ENCODE data around the gene NEDD8. TPM values are rescaled to one million over a fixed set of nuclear protein-coding genes. Genes with fewer than 3 reads are reported as not detected.

The NEDD8 gene
- total RNA-seq (2012; rRNA removed) (167 and 224 TPM in 2 replicates), polyA plus RNA-seq (2012; rRNA removed) (375 and 393 TPM in 2 replicates), Bru-seq, nascent RNA (percentile 98 among the genes with signal in this experiment), BruChase-seq, experiment 1, labeled RNA remaining after a 6-hour chase (percentile 98 among the genes with signal in this experiment), BruChase-seq, experiment 2, labeled RNA remaining after a 2-hour chase (percentile 98 among the genes with signal in this experiment)
- 171 and 190 TPM in 2 replicates for polyA plus RNA-seq (2012; cell fraction: cytosol; rRNA removed)
- 17.8 and 126 TPM in 2 replicates for polyA plus RNA-seq (2012; cell fraction: nucleus; rRNA removed; ENCODE audit: low replicate concordance)
- long read RNA-seq, transcript NEDD8-201 (4 exons, 708 nt) = major isoform, 99 of 108 reads
- long read RNA-seq, partial matches to known transcripts = 0 of 108 reads
- long read RNA-seq, other reads (novel, unspliced or antisense) = 4 of 108 reads

DNA sequence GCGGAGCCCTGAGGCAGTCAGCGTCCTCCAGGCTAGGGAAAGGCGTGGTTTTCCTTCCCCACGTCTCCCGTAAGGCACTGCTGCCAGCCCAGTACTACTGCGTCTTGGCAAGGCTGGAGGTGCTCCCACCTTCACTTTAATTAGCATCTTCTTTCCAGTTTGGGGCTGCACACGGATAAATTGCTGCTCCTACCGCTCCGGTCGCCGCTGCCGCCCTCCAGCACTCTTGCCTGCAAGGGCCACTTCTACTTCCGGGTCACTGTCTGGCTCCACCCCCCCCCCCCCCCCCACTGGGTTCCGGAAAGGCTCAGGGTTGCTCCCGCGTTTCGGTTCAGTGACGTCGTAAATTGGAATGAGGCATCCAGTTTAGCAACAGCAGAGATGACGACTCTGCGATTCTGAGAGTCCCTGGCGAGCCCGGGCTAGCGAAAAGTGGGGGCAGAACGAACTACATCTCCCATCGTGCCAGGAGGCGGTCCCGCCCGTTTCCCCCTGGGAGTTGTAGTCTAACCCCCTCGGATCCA, at the start of gene NEDD8:
Gene NEDD8 (minus strand): TSS at position 247 of the 524 bp plus-strand sequence. CDS start 100 bp downstream, at position 147.
- Histone ChIP-seq H3K14ac (replicated peaks; ENCODE audit: low read depth, low read length) (peak within 1 kb of the TSS; percentile 99), H3K36me3 (ENCODE audit: control insufficient read depth, insufficient read depth, low read length) (peaks cover 16% of the 10 kb centered on the region), H4K20me1 (ENCODE audit: insufficient read depth, low read length) (no peaks in the 10 kb centered on the region), H2BK5ac (ENCODE audit: low read depth, low read length, poor library complexity, severe bottlenecking) (peak within 1 kb of the TSS; percentile 92), H3K4me2 (ENCODE audit: low read depth, low read length) (peak within 1 kb of the TSS; percentile 98), H4K8ac (ENCODE audit: low read depth in 2 of 2, low read length in 2 of 2) (peak within 1 kb of the TSS; percentile 98 to 100), H2BK20ac (ENCODE audit: low read depth, low read length) (peak within 1 kb of the TSS; percentile 78; the same call in 1 of the 2 replicates), H4K91ac (ENCODE audit: insufficient read depth, low read depth, low read length) (peak within 1 kb of the TSS; percentile 97), H3K27ac (ENCODE audit: insufficient read depth, low read length) (peak within 1 kb of the TSS; percentile 91), H3K79me1 (ENCODE audit: low read depth in 1 of 2, low read length in 2 of 2) (peaks cover 47 to 81% of the 10 kb centered on the region in 2 experiments), H2AK5ac (ENCODE audit: low read depth, low read length) (peak within 1 kb of the TSS; percentile 97), H3K23ac (ENCODE audit: low read depth, low read length) (peak within 1 kb of the TSS; percentile 98), H2AK9ac (replicated peaks; ENCODE audit: low read depth, low read length, poor library complexity) (peak within 1 kb of the TSS; percentile 99), H3K18ac (ENCODE audit: low read depth, low read length) (peak within 1 kb of the TSS; percentile 67), H3K9me1 (ENCODE audit: insufficient read depth, low read length) (peaks cover 15% of the 10 kb centered on the region), H4K5ac (ENCODE audit: low read depth, low read length) (peak within 1 kb of the TSS; percentile 92), H3K56ac (ENCODE audit: extremely low read depth, insufficient read depth, low read length) (peak within 1 kb of the TSS; percentile 97), H3K27me3 (ENCODE audit: control insufficient read depth, insufficient read depth, low read length) (no peaks in the 10 kb centered on the region), H3K9ac (ENCODE audit: low read depth, low read length) (peak within 1 kb of the TSS; percentile 91), H3K4ac (ENCODE audit: low read depth, low read length) (peak within 1 kb of the TSS; percentile 98), H3K4me1 (ENCODE audit: control insufficient read depth, insufficient read depth, low read length) (peaks cover 8% of the 10 kb centered on the region), H2AFZ (replicated peaks; ENCODE audit: low read length, poor library complexity) (peak within 1 kb of the TSS; percentile 100), H2BK120ac (ENCODE audit: low read depth, low read length) (peak within 1 kb of the TSS; percentile 96), H3K9me3 (ENCODE audit: control insufficient read depth, insufficient read depth, low read length) (no peaks in the 10 kb centered on the region), H2BK15ac (ENCODE audit: low read depth, low read length) (peak within 1 kb of the TSS; percentile 79), H3K4me3 (ENCODE audit: insufficient read depth, low read depth, low read length) (peak within 1 kb of the TSS; percentile 56)
- WGBS, 2 experiments (ENCODE audit: extremely low coverage in 2 of 2, insufficient read length in 1 of 2) = 0% methylated on average over 19 of the region's 30 CpGs; no CpG with 5 or more reads in 1 of the 2 experiments
- ChIA-PET POLR2A (ENCODE audit: unreplicated experiment) (no interaction called here), CTCF (no interaction called here)
- dilution Hi-C loops (cut with HindIII; ENCODE audit: low sequenced_read_pairs, unreplicated experiment) (no loop called here), in situ Hi-C loops (cut with MboI; ENCODE audit: low sequenced_read_pairs) (loop anchor here (10.0 kb wide), 1 partner anchor 203 kb away; no protein-coding TSS in a partner anchor), intact Hi-C loops (cut with micrococcal nuclease) (loop anchor here (1.0 kb wide), 1 partner anchor 16 kb away; the partner anchor contains the start of gene MDP1)
- DNase-seq = peak; percentile 97
- peak; percentile 91 for ATAC-seq (ENCODE audit: low read depth)
- BruUV-seq (replicated peaks) = no TSS peak
- TF ChIP-seq RFX5 (IDR thresholded peaks at IDR 0.05; ENCODE audit: low read depth, low read length) (no peak), FOS (IDR thresholded peaks at IDR 0.05; ENCODE audit: low read depth, low read length) (no peak), SMC3 (IDR thresholded peaks at IDR 0.05; ENCODE audit: low read depth, low read length) (no peak), MXI1 (IDR thresholded peaks at IDR 0.05; ENCODE audit: borderline replicate concordance, low read depth, low read length) (peak; percentile 9; the same call in 1 of the 2 replicates), RCOR1 (IDR thresholded peaks at IDR 0.05; ENCODE audit: insufficient replicate concordance, low read length) (no peak), MAZ (IDR thresholded peaks at IDR 0.05; ENCODE audit: borderline replicate concordance, low read depth, low read length) (peak; percentile 54; the same call in 1 of the 2 replicates), RAD21 (IDR thresholded peaks at IDR 0.05; ENCODE audit: low read length) (no peak), BHLHE40 (IDR thresholded peaks at IDR 0.05; ENCODE audit: low read depth, low read length) (no peak), NFE2L2 (IDR thresholded peaks at IDR 0.05; ENCODE audit: low read depth, low read length) (no peak)
- TF ChIP-seq, protein P1, sequence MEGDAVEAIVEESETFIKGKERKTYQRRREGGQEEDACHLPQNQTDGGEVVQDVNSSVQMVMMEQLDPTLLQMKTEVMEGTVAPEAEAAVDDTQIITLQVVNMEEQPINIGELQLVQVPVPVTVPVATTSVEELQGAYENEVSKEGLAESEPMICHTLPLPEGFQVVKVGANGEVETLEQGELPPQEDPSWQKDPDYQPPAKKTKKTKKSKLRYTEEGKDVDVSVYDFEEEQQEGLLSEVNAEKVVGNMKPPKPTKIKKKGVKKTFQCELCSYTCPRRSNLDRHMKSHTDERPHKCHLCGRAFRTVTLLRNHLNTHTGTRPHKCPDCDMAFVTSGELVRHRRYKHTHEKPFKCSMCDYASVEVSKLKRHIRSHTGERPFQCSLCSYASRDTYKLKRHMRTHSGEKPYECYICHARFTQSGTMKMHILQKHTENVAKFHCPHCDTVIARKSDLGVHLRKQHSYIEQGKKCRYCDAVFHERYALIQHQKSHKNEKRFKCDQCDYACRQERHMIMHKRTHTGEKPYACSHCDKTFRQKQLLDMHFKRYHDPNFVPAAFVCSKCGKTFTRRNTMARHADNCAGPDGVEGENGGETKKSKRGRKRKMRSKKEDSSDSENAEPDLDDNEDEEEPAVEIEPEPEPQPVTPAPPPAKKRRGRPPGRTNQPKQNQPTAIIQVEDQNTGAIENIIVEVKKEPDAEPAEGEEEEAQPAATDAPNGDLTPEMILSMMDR (conservative IDR thresholded peaks at IDR 0.05; ENCODE audit: low read depth, low read length) = no peak
- TF ChIP-seq, protein P2, sequence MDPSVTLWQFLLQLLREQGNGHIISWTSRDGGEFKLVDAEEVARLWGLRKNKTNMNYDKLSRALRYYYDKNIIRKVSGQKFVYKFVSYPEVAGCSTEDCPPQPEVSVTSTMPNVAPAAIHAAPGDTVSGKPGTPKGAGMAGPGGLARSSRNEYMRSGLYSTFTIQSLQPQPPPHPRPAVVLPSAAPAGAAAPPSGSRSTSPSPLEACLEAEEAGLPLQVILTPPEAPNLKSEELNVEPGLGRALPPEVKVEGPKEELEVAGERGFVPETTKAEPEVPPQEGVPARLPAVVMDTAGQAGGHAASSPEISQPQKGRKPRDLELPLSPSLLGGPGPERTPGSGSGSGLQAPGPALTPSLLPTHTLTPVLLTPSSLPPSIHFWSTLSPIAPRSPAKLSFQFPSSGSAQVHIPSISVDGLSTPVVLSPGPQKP (IDR thresholded peaks at IDR 0.05; ENCODE audit: borderline replicate concordance, low read depth, low read length) = no peak
- TF ChIP-seq, protein P3, sequence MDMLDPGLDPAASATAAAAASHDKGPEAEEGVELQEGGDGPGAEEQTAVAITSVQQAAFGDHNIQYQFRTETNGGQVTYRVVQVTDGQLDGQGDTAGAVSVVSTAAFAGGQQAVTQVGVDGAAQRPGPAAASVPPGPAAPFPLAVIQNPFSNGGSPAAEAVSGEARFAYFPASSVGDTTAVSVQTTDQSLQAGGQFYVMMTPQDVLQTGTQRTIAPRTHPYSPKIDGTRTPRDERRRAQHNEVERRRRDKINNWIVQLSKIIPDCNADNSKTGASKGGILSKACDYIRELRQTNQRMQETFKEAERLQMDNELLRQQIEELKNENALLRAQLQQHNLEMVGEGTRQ (IDR thresholded peaks at IDR 0.05; ENCODE audit: low read depth, low read length) = no peak

Measured in IMR-90 (cell line).